HG02588 (cell line): ENCODE data around the gene GHRHR.
A peak's percentile ranks its signal among the peaks of the same experiment; 100 is the strongest.

Experiments
- ATAC-seq: cut with Tn5 transposase; IDR thresholded peaks from one replicate; pipeline ENCODE4 v1.9.1; 2021; ENCODE audit warnings: mild to moderate bottlenecking, moderate library complexity; ENCODE audit not compliant: unreplicated experiment

The GHRHR gene

GRCh38 chr7:31002256-31002655 lies 38.5 kb downstream of the GHRHR start:
- no peak for ATAC-seq

- ATAC-seq = no peak
Observed at GRCh38 chr7:31003097-31003496, 39.3 kb downstream of the GHRHR start.

DNA sequence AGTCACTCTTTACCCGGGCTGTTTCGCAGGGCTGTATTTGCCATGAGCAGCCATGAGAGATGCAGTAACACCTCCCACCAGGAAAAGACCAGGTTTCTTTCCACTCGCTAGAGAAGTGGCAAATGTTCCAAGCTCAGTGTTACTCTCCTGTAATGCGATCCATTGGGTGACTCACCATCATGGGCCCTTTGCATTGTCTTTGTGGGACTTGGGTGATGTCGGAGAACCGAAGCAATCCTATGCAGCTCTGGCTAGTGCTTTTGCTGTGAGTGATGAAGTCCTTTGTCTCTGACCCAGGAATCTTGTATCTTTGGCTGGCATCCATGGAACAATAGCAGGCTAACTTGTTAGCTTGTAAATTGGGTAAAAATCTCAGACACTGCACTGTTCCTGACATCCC lies 40.0 kb downstream of the GHRHR start:
- no peak for ATAC-seq

DNA sequence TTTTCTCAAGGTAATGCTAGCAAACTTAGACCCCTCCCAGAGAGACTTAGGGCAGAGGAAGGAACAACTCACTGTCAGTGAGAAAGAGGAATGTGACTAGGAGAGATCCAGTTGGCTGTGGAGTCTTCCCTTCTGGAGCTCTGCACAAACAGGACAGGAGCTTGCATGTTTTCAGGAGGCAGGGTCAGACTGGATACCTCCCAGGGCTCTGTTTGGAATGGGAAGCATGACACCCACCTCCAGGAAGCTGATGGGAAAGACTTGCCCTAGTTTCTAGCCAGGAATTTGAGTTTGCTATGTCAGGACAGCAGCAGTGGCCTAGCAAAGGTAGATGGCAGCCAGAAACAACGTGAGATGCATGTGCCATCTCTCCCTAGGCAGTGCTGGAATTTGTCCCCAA lies 40.6 kb downstream of the GHRHR start:
- no peak for ATAC-seq

DNA sequence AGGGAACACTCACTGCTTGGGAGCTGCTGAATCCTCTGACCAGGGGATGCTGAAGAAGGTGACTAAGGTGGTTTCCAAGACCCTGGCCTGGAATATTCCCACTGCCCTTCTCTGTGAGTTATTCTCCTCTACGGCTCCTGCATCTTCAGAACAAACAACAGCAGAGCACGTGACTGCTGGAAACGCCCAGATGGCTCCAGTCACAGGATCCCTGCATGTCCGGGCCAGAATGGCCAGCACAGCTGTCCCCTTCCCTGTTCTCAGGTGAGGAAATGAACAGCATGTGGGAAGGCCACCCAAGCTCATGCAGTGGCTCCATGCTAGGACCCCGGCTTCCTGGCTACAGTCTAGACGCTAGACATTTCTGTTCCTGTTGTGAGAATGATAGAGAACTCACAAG lies 43.1 kb downstream of the GHRHR start:
- ATAC-seq = no peak

DNA sequence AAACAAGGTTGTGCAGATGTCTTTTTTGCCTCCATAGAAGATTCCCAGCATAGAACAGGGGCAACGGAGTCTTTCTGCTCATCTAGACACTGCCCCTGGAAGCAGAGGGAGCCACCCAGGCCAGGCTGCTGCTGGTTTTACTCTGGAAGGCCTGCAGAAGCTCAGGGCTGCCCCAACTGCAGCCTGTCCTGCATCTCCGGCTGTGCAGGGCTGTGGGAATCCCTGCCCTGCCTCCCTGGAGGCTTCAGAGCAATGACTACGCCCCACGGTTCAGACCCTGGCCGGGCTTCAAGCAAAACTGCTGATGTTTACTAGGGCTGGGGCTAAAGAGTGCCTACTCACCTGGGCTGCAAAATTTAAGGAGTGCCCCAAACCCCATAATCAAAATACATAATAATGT lies 43.9 kb downstream of the GHRHR start:
- ATAC-seq = no peak

GRCh38 chr7:31014826-31015225 lies 51.1 kb downstream of the GHRHR start:
- ATAC-seq = no peak

DNA sequence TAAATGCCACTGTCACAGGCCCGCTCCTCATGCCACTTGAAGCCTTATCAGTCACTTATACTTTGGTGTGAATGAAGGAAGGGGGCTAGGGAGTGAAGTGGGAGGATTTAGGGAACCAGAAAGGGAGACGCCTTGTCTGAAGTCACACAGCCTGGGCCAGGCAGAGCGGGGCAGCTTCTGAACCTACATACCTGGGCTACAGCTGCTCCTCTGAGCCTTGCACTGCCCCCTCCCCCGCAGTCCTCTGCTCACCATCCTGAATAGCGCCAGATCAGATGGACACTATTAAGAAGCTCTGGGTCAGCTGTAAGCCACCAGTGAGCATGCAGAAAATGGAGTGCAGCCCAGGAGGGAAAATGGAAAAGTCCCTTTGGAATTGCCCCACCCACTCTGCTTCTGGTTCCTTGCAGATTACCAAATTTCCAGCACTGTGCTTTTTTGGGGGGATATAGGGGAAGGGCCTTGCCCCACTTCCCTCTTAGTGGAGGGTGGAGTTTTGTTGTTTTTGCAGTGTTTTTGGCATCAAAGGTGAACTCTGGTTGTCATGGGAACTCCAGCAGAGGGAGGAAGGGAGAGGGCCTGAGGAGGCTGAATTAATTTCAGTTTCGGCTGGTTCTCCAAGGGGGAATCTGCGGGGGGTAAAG lies 53.4 kb downstream of the GHRHR start:
- ATAC-seq = no peak

- no peak for ATAC-seq
Observed at GRCh38 chr7:31017721-31018120, 54.0 kb downstream of the GHRHR start.

- ATAC-seq = no peak
Observed at GRCh38 chr7:31019509-31019908, 55.8 kb downstream of the GHRHR start.

- ATAC-seq = no peak
Observed at GRCh38 chr7:31020161-31020560, 56.4 kb downstream of the GHRHR start.

DNA sequence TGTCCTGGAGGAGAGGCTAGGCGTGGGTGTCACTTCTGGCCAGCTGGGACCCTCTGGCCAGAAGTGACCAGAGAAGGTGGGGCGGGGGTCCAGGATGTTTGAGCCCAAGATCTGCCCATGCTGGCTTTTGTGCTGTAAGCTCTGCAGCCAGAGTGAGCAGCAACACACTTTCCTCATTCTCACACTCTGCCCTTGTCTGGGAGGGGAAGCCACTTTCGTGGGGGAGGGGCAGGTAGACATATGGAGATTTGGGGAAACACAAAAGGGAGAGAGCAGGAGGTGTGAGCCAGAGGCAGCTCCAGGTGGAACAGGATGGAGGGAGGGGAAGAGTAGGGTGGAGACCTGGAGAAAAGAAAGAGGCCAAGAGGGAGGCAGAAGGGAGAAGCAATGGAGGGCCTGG lies 56.9 kb downstream of the GHRHR start:
- ATAC-seq = no peak

- ATAC-seq = no peak
Observed at GRCh38 chr7:31022117-31022516, 58.4 kb downstream of the GHRHR start.

DNA sequence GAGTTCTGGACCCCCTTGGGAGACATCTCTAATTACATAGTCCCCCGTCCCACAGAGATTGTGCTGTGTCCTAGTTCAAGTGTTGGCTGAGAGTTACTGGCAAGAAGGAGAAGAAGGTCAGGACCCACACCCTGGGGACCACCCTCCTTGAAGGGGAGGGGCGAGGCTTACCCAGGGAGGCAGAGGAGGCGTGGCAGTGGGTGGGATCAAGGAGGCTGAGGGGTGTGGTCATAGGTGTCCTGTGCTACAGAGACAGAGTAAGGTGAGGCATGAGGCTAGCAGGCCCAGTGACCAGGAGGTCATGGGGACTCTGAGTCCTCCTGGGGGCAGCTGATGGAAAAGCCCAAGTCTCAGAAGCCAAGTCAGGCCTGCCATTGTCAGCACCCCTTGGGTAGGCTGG lies 59.0 kb downstream of the GHRHR start:
- no peak for ATAC-seq

- ATAC-seq = no peak
Observed at GRCh38 chr7:31023877-31024276, 60.1 kb downstream of the GHRHR start.

- ATAC-seq = peak; percentile 49
Observed at GRCh38 chr7:31027161-31027965, 63.6 kb downstream of the GHRHR start.

- no peak for ATAC-seq
Observed at GRCh38 chr7:31028006-31028405, 64.3 kb downstream of the GHRHR start.

DNA sequence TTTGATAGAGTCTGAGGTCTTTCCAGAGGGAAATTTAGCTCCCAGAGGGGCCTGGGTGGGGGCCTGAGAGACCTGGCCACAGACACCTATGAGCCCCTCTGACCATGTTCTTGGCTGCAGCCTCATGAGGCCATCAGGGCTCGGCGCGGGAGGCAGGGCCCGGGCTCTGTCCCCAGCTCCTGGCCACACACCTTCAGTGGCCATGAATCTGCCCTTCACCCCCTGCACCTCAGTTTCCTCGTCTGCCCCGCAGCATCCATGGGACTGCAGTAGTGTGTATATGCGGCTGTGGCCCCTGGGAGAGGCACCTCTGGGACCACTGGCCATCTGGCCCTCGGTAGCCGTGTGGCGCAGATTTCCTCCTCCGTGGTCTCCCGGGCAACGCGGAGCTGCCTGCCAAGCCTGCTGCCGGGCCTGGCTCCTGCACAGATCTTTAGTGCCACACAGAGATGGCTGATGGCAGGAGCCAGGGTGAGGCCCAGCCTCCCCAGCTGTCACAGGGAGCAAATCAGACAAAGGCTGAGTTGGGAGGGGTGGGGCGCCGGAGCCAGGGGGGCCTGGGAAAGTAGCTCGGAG lies 64.8 kb downstream of the GHRHR start:
- ATAC-seq = no peak
